ENCODE data around the gene PELO. TPM values are rescaled to one million over a fixed set of nuclear protein-coding genes. Genes with fewer than 3 reads are reported as not detected.

The PELO gene
- total and polyA plus RNA-seq, 2 experiments from 2014 or later, result 14.5 to 15.3 TPM

GRCh38 chr5:52754051-52754450, 33.7 kb upstream of the PELO start:
- Histone ChIP-seq H3K27ac (no peak overlapping the region), H3K9me3 (ENCODE audit: low read depth) (no peaks in the 10 kb centered on the region), H3K36me3 (no peaks in the 10 kb centered on the region), H3K4me3 (no peak overlapping the region), H3K4me1 (ENCODE audit: low read depth) (no peaks in the 10 kb centered on the region), H3K27me3 (no peaks in the 10 kb centered on the region)
- TF ChIP-seq, protein P1, sequence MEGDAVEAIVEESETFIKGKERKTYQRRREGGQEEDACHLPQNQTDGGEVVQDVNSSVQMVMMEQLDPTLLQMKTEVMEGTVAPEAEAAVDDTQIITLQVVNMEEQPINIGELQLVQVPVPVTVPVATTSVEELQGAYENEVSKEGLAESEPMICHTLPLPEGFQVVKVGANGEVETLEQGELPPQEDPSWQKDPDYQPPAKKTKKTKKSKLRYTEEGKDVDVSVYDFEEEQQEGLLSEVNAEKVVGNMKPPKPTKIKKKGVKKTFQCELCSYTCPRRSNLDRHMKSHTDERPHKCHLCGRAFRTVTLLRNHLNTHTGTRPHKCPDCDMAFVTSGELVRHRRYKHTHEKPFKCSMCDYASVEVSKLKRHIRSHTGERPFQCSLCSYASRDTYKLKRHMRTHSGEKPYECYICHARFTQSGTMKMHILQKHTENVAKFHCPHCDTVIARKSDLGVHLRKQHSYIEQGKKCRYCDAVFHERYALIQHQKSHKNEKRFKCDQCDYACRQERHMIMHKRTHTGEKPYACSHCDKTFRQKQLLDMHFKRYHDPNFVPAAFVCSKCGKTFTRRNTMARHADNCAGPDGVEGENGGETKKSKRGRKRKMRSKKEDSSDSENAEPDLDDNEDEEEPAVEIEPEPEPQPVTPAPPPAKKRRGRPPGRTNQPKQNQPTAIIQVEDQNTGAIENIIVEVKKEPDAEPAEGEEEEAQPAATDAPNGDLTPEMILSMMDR (IDR thresholded peaks at IDR 0.05; ENCODE audit: low read depth, low read length), result no peak
- DNase-seq (ENCODE audit: low read depth in 1 of 2, low spot score in 1 of 2), result no peak

GRCh38 chr5:52757527-52757926, 30.2 kb upstream of the PELO start:
- TF ChIP-seq, protein P1 (IDR thresholded peaks at IDR 0.05; ENCODE audit: low read depth, low read length), result no peak
- Histone ChIP-seq H3K27me3 (no peaks in the 10 kb centered on the region), H3K4me3 (no peak overlapping the region), H3K27ac (no peak overlapping the region), H3K36me3 (no peaks in the 10 kb centered on the region), H3K9me3 (ENCODE audit: low read depth) (no peaks in the 10 kb centered on the region), H3K4me1 (ENCODE audit: low read depth) (no peaks in the 10 kb centered on the region)
- no peak for DNase-seq (ENCODE audit: low read depth in 1 of 2, low spot score in 1 of 2)

- Histone ChIP-seq H3K9me3 (ENCODE audit: low read depth) (no peaks in the 10 kb centered on the region), H3K27me3 (no peaks in the 10 kb centered on the region), H3K4me3 (no peak overlapping the region), H3K27ac (no peak overlapping the region), H3K4me1 (ENCODE audit: low read depth) (no peaks in the 10 kb centered on the region), H3K36me3 (no peaks in the 10 kb centered on the region)
- TF ChIP-seq, protein P1 (IDR thresholded peaks at IDR 0.05; ENCODE audit: low read depth, low read length), result no peak
- DNase-seq (ENCODE audit: low read depth in 1 of 2, low spot score in 1 of 2), result no peak
Measured at GRCh38 chr5:52758014-52758413, 29.7 kb upstream of the PELO start.

- Histone ChIP-seq H3K36me3 (no peaks in the 10 kb centered on the region), H3K4me3 (no peak overlapping the region), H3K4me1 (ENCODE audit: low read depth) (no peaks in the 10 kb centered on the region), H3K27me3 (no peaks in the 10 kb centered on the region), H3K9me3 (ENCODE audit: low read depth) (no peaks in the 10 kb centered on the region), H3K27ac (no peak overlapping the region)
- DNase-seq (ENCODE audit: low read depth in 1 of 2, low spot score in 1 of 2), result no peak
- TF ChIP-seq, protein P1 (IDR thresholded peaks at IDR 0.05; ENCODE audit: low read depth, low read length), result no peak
Measured at GRCh38 chr5:52759331-52759730, 28.4 kb upstream of the PELO start.

- no peaks in the 10 kb centered on the region for H3K36me3 ChIP-seq
- no peaks in the 10 kb centered on the region for H3K9me3 ChIP-seq (ENCODE audit: low read depth)
- no peak overlapping the region for H3K4me3 ChIP-seq
- H3K4me1 ChIP-seq (ENCODE audit: low read depth), result no peaks in the 10 kb centered on the region
- TF ChIP-seq, protein P1 (IDR thresholded peaks at IDR 0.05; ENCODE audit: low read depth, low read length), result no peak
- H3K27ac ChIP-seq, result no peak overlapping the region
- no peak for DNase-seq (ENCODE audit: low read depth in 1 of 2, low spot score in 1 of 2)
- no peaks in the 10 kb centered on the region for H3K27me3 ChIP-seq
Measured at GRCh38 chr5:52760695-52761366, 26.9 kb upstream of the PELO start.

Measured in cardiac muscle cell (in vitro differentiated cells and primary cell).